HFFc6 (cell line): ENCODE data around the gene MROH2B. TPM values are rescaled to one million over a fixed set of nuclear protein-coding genes. Genes with fewer than 3 reads are reported as not detected.

Experiments used
- DNase-seq: peaks from one replicate; pipeline ENCODE4 v3.0.0-alpha.2; 2018
- H3K27ac Mint-ChIP-seq: 2 replicates; pipeline ENCODE4 v1.8.0; 2020; ENCODE audit warnings: mild to moderate bottlenecking, mixed read lengths
- H3K27me3 Mint-ChIP-seq: 2 replicates; pipeline ENCODE4 v1.8.0; 2021; ENCODE audit warnings: mild to moderate bottlenecking, moderate library complexity, mixed read lengths; ENCODE audit not compliant: insufficient read depth
- H3K36me3 Mint-ChIP-seq: 2 replicates; pipeline ENCODE4 v1.8.0; 2021; ENCODE audit warnings: low read depth, mixed read lengths
- H3K4me1 Mint-ChIP-seq: 2 replicates; pipeline ENCODE4 v1.8.0; 2020; ENCODE audit warnings: low read depth, mixed read lengths
- H3K4me3 Mint-ChIP-seq: 2 replicates; pipeline ENCODE4 v1.8.0; 2020; ENCODE audit warnings: mild to moderate bottlenecking, moderate library complexity, mixed read lengths
- H3K9me3 Mint-ChIP-seq: 2 replicates; pipeline ENCODE4 v1.8.0; 2020; ENCODE audit warnings: mild to moderate bottlenecking, mixed read lengths
- long read RNA-seq: library from polyadenylated mRNA; unstranded; transcript quantifications from one replicate; pipeline ENCODE4 v2.0.0, GENCODE V29; 2019
- total RNA-seq, 6 experiments: library from RNA; stranded (reverse); fragmentation: NEBNext Ultra II Directional; extraction: Animal tissue kit (Norgen Biotek cat#: 25700); gene quantifications; 2 replicates in 1 of 6; 3 replicates in 5 of 6; pipeline ENCODE4 v1.2.3, GENCODE V29; 2021
- TF ChIP-seq, protein P1 (sequence below): fragments of 200-600 bp; sonication (generic); IDR thresholded peaks from 2 replicates; pipeline ENCODE4 v1.5.0; 2021; ENCODE audit warnings: antibody characterized with exemption, mild to moderate bottlenecking

MROH2B gene
- not detected for total RNA-seq
- long read RNA-seq: 0 reads

DNA sequence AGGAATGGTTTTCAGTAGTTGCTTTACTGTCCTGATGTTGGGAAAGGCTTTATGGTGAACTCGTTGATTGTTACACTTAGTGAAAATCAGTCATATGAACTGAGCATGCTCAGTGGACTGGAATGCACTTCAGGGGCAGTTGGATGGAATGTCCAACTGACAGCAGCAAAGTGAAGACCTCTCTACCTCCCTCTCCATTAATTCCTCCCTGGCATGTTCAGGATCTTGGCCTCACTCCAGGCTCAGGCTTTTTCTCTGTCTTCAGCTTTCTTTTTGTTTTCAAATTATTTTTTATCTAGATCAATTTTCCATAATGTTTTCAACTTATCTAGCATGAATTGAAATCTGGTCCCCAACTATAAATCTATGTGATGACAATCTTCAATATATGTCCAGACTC is at the start of gene MROH2B:
Gene MROH2B, minus strand, starts transcription at position 101 of the 400 bp plus-strand sequence. CDS start 490 bp downstream, outside the sequence.
- TF ChIP-seq, protein P1, sequence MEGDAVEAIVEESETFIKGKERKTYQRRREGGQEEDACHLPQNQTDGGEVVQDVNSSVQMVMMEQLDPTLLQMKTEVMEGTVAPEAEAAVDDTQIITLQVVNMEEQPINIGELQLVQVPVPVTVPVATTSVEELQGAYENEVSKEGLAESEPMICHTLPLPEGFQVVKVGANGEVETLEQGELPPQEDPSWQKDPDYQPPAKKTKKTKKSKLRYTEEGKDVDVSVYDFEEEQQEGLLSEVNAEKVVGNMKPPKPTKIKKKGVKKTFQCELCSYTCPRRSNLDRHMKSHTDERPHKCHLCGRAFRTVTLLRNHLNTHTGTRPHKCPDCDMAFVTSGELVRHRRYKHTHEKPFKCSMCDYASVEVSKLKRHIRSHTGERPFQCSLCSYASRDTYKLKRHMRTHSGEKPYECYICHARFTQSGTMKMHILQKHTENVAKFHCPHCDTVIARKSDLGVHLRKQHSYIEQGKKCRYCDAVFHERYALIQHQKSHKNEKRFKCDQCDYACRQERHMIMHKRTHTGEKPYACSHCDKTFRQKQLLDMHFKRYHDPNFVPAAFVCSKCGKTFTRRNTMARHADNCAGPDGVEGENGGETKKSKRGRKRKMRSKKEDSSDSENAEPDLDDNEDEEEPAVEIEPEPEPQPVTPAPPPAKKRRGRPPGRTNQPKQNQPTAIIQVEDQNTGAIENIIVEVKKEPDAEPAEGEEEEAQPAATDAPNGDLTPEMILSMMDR: no peak
- Mint-ChIP-seq H3K27me3 (no peaks in the 10 kb centered on the region), H3K27ac (no peak within 1 kb of the TSS), H3K9me3 (no peaks in the 10 kb centered on the region; the same call in 1 of the 2 replicates), H3K4me3 (no peak within 1 kb of the TSS), H3K36me3 (no peaks in the 10 kb centered on the region), H3K4me1 (peaks cover 16% of the 10 kb centered on the region; the same call in 1 of the 2 replicates)
- no peak for DNase-seq

DNA sequence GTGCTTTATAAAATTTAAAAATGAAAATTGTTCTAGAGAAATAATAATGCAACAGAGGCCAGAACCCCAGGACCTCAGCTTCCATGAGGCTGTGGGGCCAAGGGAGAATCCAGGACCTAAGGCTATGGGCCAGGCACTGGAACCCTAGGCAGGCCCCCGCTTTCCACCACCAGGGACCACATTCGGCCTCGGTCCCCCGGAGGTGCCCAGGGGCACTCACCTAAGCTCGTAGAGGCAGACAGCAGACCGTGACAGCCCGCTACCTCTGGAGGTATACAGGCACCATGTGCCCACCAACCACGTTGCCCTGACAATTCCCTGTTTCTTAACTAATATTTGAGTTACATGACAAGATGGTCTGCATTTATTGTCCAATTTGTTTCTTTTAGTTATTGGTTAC is 49.5 kb upstream of the MROH2B start:
- H3K9me3 Mint-ChIP-seq: no peaks in the 10 kb centered on the region; the same call in 1 of the 2 replicates
- H3K27ac Mint-ChIP-seq: no peak overlapping the region
- H3K27me3 Mint-ChIP-seq: no peaks in the 10 kb centered on the region
- TF ChIP-seq, protein P1: no peak
- H3K4me3 Mint-ChIP-seq: no peak overlapping the region
- DNase-seq: no peak
- H3K36me3 Mint-ChIP-seq: peaks cover 5% of the 10 kb centered on the region; the same call in 1 of the 2 replicates
- H3K4me1 Mint-ChIP-seq: peaks cover 13% of the 10 kb centered on the region

DNA sequence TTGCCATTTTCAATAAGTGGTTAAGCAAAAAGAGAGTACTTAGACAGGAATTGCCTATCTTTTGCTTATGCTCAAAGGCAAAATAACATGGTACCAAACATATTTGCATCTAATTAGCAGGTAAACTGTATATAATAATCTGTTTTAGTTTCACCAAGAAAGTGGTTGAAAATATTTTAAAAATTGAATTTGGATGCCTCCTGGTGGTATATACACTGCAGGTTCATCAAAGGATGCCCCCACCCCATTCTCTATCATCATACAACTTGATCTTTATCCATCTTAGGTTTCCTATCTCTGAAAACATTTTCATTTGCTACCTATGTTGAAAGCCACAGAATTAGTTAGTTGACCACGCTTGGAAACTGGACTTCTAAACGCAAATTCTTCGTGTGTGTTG is 47.0 kb upstream of the MROH2B start:
- H3K4me1 Mint-ChIP-seq: peaks cover 37% of the 10 kb centered on the region
- no peak overlapping the region for H3K4me3 Mint-ChIP-seq
- H3K36me3 Mint-ChIP-seq: peaks cover 5% of the 10 kb centered on the region; the same call in 1 of the 2 replicates
- H3K27me3 Mint-ChIP-seq: no peaks in the 10 kb centered on the region
- TF ChIP-seq, protein P1: peak; percentile 42
- H3K9me3 Mint-ChIP-seq: no peaks in the 10 kb centered on the region; the same call in 1 of the 2 replicates
- DNase-seq: no peak
- no peak overlapping the region for H3K27ac Mint-ChIP-seq

DNA sequence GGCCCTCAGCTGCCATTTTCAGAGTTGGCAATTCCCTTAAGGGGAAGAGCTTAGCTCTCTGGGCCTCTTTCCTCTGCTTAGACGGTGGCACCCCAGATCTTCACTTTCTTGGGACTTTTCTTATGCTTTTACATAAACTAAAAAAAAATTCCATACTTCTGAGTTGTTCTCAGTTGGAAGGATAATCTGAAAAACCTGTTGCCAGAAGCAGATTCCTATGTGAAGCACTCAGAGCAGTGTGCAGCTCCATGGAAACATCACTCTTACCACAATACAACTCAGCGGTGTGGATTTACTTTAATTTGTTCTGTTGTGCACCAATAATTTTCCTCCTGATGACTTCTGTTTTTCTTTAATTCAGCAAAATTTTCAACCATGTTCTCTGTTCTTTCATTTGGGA is 44.1 kb upstream of the MROH2B start:
- TF ChIP-seq, protein P1: no peak
- H3K36me3 Mint-ChIP-seq: 0 out of 2 replicates have a peak, but pooled peaks cover 5% of the 10 kb centered on the region
- no peaks in the 10 kb centered on the region; the same call in 1 of the 2 replicates for H3K9me3 Mint-ChIP-seq
- peaks cover 65% of the 10 kb centered on the region for H3K4me1 Mint-ChIP-seq
- DNase-seq: peak; percentile 72
- 0 out of 2 replicates have a peak, but pooled peaks cover 1% of the 10 kb centered on the region for H3K27me3 Mint-ChIP-seq
- H3K27ac Mint-ChIP-seq: peak overlapping the region; percentile 96
- peak overlapping the region; percentile 57 for H3K4me3 Mint-ChIP-seq

DNA sequence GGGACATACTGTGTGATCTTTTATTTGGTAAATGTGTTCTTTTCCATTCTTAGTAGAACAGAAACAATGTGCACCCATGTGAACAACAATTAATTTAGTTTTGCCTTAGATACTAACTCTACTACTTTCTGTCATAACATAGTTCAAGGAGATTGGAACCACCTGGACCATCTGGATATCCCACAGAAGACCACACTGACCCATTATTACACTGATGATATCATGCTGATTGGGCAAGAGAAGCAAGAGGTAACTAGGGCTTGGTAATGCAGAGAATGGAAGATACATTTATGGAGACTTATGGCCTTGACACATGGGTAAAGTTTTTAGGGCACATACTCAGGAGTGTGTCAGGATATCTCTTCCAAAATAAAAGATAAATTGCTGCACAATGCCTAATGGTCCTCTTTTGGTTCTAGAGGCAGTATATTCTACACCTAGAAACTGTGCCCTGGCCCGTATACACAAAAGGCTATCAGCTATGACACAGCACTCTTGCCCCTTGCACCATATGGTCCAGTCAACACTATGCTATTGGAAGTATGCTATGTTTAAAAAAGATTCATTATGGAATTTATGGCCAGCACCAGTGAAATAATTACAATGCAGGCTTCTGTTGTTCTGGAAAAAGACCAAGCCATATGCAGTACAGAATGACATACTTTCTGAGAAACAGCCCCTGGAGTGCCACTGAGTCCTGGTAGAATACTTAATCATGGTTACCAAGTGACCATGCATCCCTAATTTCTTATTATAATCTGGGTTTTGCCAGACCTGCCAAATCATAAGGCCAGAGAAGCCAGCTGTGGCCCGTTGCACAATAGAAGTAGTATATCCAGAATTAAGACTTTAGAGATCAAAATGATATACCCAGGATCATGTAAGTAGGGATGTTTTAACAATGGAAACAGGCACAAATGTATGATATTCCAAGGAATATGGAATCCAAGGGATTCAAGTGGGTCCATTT is 41.6 kb upstream of the MROH2B start:
- H3K4me3 Mint-ChIP-seq: no peak overlapping the region
- H3K4me1 Mint-ChIP-seq: peaks cover 85% of the 10 kb centered on the region
- H3K36me3 Mint-ChIP-seq: 0 out of 2 replicates have a peak, but pooled peaks cover 5% of the 10 kb centered on the region
- DNase-seq: peak; percentile 4
- peak overlapping the region; percentile 83; the same call in 1 of the 2 replicates for H3K27ac Mint-ChIP-seq
- H3K9me3 Mint-ChIP-seq: no peaks in the 10 kb centered on the region; the same call in 1 of the 2 replicates
- H3K27me3 Mint-ChIP-seq: 0 out of 2 replicates have a peak, but pooled peaks cover 1% of the 10 kb centered on the region
- TF ChIP-seq, protein P1: no peak
